Measurements from ENCODE around the gene SLC39A9.

SLC39A9 gene

DNA sequence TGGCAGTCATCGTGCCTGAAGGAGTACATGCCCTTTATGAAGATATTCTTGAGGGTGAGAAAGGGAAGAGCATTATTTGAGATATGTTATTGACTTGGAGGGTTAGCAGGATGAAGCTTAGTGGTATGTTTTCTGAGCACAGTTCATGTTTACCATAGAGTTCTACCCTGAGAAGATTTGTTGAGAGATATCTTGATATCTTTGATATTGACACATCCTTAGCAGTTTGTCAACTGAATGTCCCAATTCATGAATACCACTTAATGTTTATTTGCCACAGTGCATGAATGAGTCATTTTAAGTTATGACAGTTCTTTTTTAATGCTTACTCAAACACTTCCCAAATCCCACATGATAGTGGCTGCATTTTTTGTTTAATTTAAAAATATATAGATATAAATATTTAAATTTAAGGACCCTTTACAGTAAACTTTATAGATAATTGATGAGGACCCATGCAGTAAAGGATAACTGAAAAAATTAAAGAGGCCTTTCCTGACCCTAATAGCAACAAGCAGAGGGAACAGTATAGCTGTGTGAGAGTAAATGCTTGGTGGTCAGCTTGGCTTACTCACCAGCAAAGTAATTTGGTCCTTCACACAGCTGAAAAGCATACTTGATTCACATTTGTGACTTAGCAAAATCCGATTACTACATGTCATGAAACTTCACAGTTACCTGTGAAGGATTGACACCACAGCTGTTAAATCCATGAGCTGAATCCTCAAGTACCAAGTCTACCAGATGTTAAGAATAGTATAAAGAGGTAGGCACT is 25.8 kb downstream of the SLC39A9 start:
- DNase-seq (ENCODE audit: low spot score), result no peak

DNA sequence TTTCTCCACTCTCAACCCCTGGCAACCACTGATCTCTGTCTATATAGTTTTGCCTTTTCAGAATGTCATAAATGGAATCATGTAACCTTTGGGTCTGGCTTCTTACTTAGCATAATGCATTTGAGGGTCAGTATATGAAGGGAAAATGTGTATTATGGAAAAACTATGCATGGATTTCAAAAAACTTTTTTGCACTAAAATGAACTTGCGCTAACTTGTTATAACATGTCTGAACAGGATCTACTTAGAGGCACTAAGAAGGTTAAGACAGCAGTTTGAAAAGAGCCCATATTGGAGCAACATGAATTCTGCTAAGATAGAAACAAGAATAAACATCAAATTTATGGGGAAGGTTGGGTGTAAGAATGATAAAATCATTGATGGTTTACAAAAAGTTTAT is 29.1 kb downstream of the SLC39A9 start:
- DNase-seq (ENCODE audit: low spot score), result no peak

DNA sequence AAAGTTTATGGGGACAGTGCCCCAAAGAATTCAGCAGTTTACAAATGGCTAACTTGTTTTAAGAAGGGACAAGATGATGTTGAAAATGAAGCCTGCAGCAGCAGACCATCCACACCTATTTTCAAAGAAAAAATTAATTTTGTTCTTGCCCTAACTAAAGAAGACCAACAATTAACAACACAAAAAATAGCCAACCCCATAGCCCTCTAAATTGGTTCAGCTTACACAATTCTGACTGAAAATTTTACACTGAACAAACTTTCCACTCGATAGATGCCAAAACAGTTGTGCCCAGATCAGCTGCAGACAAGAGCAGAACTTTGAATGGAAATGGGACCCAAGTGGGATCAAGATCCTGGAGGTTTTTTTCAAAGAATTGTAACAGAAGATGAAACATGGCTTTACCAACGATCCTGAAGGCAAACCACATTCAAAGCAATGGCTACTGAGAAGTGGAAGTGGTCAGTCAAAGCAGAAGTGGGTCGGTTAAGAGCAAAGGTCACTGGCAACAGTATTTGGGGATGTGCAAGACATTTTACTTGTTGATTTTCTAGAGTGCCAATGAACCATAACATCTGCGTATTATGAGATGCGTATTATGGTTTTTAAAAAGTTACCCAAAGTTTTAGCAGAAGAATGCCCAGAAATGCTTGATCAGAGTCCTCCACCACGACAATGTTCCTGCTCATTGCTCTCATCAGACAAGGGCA is 30.0 kb downstream of the SLC39A9 start:
- no peak for DNase-seq (ENCODE audit: low spot score)

DNA sequence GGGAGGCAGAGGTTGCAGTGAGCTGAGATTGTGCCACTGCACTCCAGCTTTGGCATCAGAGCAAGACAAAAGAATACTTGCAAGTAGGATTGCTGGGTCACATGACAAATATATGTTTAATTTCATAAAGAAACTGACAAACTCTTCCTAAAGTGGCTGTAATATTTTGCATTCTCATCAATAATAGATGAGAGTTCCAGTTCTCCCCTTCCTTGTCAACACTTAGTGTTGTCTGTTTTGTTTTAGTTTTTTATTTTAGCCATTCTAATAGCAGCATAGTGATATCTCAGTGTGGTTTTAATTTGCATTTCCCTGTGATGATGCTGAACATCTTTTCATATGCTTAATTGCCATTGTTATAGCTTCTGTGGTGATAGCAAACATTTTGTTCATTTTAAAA is 31.2 kb downstream of the SLC39A9 start:
- no peak for DNase-seq (ENCODE audit: low spot score)

DNA sequence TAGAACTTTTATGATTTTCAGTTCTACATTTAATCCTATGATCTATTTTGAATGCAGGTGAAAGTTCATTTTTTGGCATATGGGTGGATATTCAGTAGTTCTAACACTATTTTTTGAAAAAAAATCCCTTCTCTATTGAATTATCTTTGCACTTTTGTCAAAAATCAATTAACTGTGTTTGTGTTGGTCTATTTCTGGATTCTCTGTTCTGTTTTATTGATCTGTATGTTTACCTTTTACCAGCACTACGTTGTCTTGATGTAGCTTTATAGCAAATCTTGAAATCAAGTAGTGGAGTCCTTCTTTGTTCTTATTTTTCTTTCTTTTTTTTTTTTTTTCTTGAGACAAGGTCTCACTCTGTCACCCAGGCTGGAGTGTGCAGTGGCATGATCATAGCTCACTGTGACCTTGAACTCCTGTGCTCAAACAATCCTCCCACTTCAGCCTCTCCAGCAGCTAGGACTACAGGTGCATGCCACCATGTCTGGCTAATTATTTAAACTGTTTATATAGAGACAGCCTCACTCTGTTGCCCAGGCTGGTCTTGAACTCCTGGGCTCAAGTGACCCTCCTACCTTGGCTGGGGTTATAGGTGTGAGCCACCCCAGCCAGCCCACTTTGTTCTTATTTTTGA is 31.9 kb downstream of the SLC39A9 start:
- DNase-seq (ENCODE audit: low spot score), result no peak

DNA sequence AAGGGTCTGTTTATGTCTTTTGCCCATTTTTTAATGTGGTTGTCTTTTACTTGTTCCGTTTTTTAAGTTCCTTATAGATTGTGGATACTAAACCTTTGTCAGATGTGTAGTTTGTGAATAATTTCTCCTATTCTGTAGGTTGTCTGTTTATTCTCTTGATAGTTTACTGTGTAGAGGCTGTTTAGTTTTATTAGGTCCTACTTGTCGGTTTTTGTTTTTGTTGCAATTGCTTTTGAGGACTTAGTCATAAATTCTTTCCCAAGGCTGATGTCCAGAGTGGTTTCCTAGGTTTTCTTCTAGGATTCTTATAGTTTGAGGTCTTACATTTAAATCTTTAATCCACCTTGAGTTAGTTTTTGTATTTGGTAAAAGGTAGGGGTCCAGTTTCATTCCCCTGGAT is 33.9 kb downstream of the SLC39A9 start:
- DNase-seq (ENCODE audit: low spot score), result no peak

DNA sequence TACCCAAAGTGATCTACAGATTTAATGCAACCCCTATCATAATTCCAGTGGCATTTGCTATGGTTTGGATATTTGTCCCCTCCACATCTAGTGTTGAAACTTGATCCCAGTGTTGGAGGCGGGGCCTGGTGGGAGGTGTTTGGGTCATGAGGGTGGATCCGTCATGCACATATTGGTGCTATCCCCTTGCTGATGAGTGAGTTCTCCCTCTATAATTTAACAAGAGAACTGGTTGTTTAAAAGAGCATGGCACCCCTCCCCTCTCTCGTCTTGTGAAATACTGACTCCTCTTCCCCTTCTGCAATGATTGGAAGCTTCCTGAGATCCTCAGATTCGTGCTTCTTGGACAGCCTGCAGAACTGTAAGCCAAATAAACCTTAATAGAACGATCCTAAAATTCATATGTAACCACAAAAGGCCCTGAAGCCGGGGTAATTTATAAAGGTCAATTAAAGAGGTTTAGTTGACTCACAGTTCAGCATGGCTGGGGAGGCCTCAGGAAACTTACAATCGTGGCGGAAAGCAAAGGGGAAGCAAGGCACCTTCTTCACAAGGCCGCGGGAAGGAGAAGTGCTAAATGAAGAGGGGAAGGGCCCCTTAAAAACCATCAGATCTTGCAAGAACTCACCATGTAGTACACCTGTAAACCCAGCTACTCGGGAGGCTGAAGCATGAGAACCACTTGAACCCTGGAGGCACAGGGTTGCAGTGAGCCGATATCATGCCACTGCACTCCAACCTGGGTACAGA is 41.2 kb downstream of the SLC39A9 start:
- no peak for DNase-seq (ENCODE audit: low spot score)

DNA sequence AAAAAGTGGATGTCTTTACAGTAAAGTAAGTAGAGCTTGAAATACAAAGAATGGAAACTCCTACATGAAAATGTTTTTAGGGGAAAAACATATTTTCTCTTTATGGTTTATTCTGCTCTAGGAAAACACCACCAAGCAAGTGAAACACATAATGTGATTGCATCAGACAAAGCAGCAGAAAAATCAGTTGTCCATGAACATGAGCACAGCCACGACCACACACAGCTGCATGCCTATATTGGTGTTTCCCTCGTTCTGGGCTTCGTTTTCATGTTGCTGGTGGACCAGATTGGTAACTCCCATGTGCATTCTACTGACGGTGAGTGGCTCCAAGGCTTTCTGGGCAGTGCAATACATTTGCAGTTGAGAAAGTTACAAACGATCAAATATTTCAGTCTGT is 43.5 kb downstream of the SLC39A9 start:
- DNase-seq (ENCODE audit: low spot score), result no peak

DNA sequence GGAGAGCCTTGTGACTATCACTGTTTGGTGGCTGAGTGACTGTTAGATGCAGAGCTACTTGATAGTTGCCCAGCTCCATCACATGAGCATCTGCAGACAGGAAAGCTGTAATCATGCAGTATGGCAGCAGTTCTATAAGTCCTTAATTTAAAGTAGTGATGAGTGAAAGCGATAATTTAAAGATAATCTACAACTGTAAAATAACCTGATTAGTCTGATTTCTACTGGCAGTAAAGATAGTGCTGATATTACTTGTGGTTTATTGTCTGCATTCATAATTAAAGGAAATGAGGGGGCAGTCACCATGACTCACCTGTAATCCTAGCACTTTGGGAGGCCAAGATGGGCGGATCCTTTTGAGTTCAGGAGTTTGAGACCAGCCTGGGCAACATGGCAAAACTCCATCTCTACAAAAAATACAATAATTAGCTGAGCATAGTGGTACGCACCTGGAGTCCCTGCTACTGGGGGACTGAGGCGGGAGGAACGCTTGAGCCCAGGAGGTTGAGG is 44.9 kb downstream of the SLC39A9 start:
- no peak for DNase-seq (ENCODE audit: low spot score)

DNA sequence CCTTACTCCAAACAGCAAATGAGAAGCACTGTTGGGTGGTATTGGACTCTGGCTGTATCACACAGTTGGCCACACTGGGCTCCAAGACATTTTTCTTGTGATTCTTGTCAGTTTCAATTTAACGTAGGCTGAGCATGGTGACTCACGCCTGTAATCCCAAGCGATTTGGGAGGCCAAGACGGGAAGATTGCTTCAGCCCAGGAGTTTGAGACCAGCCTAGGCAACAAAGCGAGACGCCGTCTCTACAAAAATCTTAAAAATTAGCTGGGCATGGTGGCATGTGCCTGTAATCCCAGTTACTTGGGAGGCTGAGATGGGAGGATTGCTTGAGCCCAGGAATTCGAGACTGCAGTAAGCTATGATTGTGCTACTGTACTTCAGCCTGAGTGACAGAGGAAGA is 50.7 kb downstream of the SLC39A9 start:
- DNase-seq (ENCODE audit: low spot score), result no peak

DNA sequence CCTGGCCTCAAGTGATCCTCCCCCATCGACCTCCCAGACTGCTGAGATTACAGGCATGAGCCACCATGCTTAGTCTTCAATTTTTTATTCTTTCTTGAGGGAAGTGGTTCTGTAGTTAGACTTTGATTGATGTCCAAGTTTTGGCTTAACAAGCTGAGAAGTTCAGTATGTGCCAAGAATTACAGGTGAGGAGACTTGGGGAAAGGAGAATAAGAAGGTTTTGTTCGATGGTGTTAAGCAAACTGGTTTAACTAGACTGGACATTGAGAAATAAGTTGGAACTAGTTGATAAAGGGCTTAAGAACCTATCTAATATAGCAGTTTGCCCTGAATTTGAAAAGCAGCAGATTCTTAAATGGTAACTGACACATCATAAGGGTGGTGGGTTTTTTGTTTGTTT is 53.4 kb downstream of the SLC39A9 start:
- DNase-seq (ENCODE audit: low spot score), result no peak

DNA sequence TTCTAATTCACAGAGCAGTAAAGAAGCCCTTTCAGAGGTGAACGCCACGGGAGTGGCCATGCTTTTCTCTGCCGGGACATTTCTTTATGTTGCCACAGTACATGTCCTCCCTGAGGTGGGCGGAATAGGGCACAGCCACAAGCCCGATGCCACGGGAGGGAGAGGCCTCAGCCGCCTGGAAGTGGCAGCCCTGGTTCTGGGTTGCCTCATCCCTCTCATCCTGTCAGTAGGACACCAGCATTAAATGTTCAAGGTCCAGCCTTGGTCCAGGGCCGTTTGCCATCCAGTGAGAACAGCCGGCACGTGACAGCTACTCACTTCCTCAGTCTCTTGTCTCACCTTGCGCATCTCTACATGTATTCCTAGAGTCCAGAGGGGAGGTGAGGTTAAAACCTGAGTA is 59.9 kb downstream of the SLC39A9 start:
- no peak for DNase-seq (ENCODE audit: low spot score)

DNA sequence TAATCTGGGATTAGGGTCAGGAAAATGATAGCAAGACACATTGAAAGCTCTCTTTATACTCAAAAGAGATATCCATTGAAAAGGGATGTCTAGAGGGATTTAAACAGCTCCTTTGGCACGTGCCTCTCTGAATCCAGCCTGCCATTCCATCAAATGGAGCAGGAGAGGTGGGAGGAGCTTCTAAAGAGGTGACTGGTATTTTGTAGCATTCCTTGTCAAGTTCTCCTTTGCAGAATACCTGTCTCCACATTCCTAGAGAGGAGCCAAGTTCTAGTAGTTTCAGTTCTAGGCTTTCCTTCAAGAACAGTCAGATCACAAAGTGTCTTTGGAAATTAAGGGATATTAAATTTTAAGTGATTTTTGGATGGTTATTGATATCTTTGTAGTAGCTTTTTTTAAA is 60.6 kb downstream of the SLC39A9 start:
- no peak for DNase-seq (ENCODE audit: low spot score)

DNA sequence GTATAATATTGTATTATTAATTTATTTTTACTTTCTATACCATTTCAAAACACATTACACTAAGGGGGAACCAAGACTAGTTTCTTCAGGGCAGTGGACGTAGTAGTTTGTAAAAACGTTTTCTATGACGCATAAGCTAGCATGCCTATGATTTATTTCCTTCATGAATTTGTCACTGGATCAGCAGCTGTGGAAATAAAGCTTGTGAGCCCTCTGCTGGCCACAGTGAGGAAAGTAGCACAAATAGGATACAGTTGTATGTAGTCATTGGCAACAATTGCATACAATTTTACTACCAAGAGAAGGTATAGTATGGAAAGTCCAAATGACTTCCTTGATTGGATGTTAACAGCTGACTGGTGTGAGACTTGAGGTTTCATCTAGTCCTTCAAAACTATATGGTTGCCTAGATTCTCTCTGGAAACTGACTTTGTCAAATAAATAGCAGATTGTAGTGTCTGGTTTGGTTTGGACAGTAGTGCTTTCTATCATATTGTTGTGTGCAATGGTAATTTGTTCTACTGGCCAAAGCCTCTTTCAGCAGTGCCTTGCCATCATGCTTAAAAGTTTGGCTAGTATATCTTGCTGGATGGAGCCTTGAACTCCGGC is 61.7 kb downstream of the SLC39A9 start:
- peak; percentile 64 for DNase-seq (ENCODE audit: low spot score)

DNA sequence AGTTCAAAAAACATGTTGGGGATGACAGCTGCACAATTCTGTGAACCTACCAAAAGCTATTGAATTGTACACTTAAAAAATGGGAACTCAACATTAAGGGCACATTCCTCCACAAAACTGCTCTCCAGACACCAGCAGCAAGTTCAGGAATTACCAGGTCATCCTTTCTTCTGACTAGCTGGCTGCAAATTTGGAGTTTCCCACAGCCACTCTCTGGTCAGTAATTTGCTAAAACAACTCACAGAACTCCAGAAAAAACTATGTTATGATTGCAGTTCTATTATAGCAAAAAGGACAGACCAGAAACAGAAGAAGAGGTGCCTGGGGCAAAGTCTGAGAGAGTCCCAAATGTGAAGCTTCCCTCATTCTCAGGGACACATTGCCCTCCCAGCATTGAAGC is 65.9 kb downstream of the SLC39A9 start:
- no peak for DNase-seq (ENCODE audit: low spot score)

DNA sequence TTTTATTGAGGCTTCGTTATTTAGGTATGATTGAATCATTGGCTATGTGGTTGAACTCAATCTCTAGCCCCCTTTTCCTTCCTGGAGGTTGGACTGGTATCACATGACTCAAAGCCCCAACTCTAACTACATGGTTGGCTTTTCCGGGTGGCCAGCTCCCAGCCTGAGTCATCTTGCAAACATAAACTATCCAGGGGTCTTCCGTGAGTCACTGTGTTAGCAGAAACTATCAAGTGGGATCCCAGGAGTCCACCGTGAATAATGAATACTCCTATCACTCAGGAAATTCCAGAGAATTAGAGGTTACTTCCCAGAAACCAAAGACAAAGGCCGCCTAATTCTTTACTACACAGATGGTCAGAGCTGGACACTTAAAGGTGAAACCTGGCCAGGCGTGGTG is 66.3 kb downstream of the SLC39A9 start:
- DNase-seq (ENCODE audit: low spot score), result no peak

DNA sequence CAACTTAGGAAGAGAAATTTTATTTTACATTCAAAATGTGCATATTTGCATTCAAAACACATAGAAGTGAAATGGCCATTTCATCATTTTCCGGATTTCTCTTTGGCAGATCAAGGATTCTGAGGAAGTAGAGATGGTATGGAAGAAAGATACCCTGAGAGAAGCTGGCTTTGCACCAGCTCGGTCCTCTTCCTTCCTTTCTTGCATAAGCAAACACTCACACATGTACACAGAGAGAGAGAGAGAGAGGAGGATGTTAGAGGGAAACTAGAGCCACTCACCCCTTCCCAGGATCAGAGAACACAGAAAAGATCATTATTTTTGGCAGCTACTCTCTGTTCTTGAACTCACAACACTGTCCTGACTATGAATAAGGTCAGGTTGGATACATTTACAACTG is 70.5 kb downstream of the SLC39A9 start:
- no peak for DNase-seq (ENCODE audit: low spot score)

DNA sequence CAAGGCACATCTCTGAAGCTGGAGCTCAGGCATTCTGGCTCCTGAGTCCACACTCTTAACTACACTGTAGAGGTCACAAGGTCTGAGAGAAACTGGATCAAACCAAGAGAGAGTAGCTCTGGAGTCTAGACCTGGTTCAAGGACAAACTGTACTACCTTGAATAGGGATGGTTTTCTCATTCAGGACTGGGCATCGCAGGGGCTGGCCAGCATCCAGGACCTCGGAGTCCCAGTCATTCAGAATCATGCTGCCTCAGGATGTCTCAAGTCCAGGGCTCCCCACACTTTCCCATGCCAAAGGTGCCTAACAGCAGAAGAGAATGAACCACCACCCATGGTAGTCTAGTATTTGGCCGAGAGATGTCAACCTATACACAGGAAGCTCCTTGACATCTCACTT is 72.9 kb downstream of the SLC39A9 start:
- no peak for DNase-seq (ENCODE audit: low spot score)

DNA sequence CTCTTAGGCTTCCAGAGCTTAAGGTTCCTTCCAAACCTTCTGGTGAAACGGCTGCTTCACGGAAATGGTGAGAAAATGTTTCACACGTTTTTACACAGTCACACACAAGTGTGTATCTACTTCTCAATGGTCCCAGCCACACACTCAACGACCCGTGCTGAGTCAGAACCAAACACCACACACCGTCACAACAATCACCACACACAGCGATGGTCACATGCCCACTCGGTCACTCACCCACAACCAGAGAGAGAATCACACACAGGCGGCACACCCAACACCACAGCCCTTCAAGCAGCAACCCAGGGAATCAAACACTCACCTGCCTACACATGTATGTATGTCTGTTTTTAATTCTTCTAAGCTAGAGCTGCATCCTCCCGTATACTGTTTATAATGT is 73.4 kb downstream of the SLC39A9 start:
- DNase-seq (ENCODE audit: low spot score), result no peak

DNA sequence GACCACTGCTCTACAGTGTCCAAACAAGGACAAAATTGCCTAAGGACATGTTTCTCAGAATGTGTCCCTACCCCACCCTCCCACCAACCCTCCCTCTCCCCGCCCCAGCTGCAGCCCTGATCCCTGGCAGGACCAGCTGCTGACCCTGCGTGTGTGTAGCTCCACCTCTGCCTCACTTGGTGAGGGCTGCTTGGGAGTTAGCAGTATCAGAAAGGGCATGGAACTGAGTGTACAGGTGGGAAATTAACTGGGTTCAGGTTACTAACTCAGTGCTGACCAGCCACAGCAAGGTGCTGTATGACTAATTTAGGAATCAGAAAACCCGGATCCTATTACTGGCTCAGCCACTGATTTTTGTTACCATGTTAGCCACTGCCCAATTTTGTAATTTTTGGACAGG is 74.8 kb downstream of the SLC39A9 start:
- DNase-seq (ENCODE audit: low spot score), result no peak

DNA sequence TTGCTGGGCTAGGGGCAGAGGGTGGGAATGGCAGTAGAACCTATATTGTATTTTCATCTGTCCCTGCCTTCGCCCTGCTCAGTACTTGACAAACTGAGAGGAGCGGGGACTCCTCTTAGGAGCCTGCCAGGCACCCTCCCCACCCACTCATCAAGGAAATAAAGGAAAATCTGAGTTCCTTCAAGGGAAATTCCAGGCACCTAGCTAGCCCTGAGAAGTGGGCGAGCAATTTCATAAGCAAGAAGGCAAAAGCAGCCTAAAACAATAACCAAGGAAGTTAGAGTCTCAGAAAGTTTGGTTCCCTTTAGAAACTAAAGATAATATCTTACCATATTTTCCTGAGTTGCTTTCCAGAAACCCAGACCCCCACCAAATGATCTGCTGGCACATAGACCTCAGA is 75.5 kb downstream of the SLC39A9 start:
- no peak for DNase-seq (ENCODE audit: low spot score)

DNA sequence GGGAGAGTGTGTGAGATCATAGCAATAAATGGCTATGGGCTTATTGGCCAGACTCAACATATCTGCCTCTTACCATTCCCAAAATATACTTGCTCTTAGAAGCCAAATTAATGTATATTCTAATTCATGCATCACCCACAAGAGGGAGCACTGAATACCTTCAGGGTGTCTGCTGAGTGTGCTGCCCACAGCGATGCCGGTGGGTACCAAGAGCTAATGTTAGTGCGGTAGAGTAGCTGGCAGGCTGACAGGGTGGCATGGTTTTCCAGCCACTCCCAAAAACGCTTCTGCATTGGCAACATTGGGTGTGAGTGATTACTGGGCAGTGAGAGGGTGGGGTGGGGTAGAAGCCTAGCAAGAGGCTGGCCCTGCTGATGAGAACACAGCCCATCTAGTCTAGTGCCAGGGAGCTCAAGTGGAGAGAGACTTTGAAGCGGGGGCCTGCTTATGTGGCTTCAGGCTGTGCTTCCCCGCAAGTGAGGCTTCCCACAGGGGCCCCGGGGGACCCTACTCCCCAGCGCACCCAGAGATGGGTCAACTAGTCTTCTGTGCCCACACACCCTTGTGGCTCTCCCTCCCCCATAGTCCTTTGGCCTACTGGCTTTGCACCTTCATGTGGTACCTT is 76.8 kb downstream of the SLC39A9 start:
- peak; percentile 10 for DNase-seq (ENCODE audit: low spot score)
